Left colon (tissue), 2 donors: ENCODE results near the gene MYEOV. TPM values are rescaled to one million over a fixed set of nuclear protein-coding genes. Genes with fewer than 3 reads are reported as not detected.

Experiments
- ATAC-seq: fragments of 200-7000 bp; cut with Tn5 transposase; one replicate; pipeline ENCODE4 v1.9.1; 2020; ENCODE audit warnings: mild to moderate bottlenecking, moderate library complexity
- DNase-seq, 2 donors: peaks; one replicate each; pipeline ENCODE4 v3.0.0-alpha.2; 2020
- intact Hi-C, 2 donors: fragments of 100-400 bp; cut with DNase I in 1 of 2; cut with micrococcal nuclease in 1 of 2; formaldehyde crosslinking; loops; one replicate each; pipeline versions ENCODE4 v1.11.2 to v1.14.0; 2022; cut with DNase I, micrococcal nuclease
- total RNA-seq, 2 donors: library from RNA; stranded (reverse); fragmentation: NEBNext Ultra II Directional; extraction: Animal tissue kit (Norgen Biotek cat#: 25700); gene quantifications; one replicate each; pipeline ENCODE4 v1.2.1, GENCODE V29; 2021
- donor health status: DM: no; HTN: no; CAD: no.
- donor health status: DM: yes; HTN: yes; CAD: no.

Gene MYEOV
- total RNA-seq, 2 donors from 2014 or later: 3.8 to 8.0 TPM

GRCh38 chr11:69327741-69328191 lies 33.8 kb downstream of the MYEOV start:
- peak in 1 of 2 donors; percentile 9 for DNase-seq
- ATAC-seq: no peak

GRCh38 chr11:69328231-69328630 lies 34.3 kb downstream of the MYEOV start:
- ATAC-seq (no peak), DNase-seq (no peak)
- intact Hi-C loops: no loop called here

More at GRCh38 chr11:69327741-69328191, 33.8 kb downstream of the MYEOV start:
- intact Hi-C loops: no loop called here

- peak; percentile 34 for ATAC-seq
- intact Hi-C loops: no loop called here
- DNase-seq: no peak
Measured at GRCh38 chr11:69329581-69329980, 35.6 kb downstream of the MYEOV start.

- no peak for ATAC-seq
- intact Hi-C loops: no loop called here
Measured at GRCh38 chr11:69330330-69330729, 36.4 kb downstream of the MYEOV start.

GRCh38 chr11:69333149-69333710 lies 39.3 kb downstream of the MYEOV start:
- intact Hi-C loops: no loop called here
- peak in 1 of 2 donors; percentile 4 for DNase-seq
- ATAC-seq: no peak

More at GRCh38 chr11:69330330-69330729, 36.4 kb downstream of the MYEOV start:
- no peak for DNase-seq

- intact Hi-C loops: no loop called here
- ATAC-seq (no peak), DNase-seq (peak in 1 of 2 donors; percentile 7)
Measured at GRCh38 chr11:69333879-69334278, 39.9 kb downstream of the MYEOV start.

- ATAC-seq (no peak), DNase-seq (peak in 1 of 2 donors; percentile 16)
- intact Hi-C loops: no loop called here
Measured at GRCh38 chr11:69335007-69335780, 41.2 kb downstream of the MYEOV start.

- ATAC-seq (no peak), DNase-seq (peak in 1 of 2 donors; percentile 21)
- intact Hi-C loops: no loop called here
Measured at GRCh38 chr11:69335781-69336405, 41.9 kb downstream of the MYEOV start.

GRCh38 chr11:69337211-69337721 lies 43.3 kb downstream of the MYEOV start:
- peak; percentile 92 for ATAC-seq
- intact Hi-C loops: no loop called here
- DNase-seq: peak; percentile 61 to 70

GRCh38 chr11:69339041-69339733 lies 45.2 kb downstream of the MYEOV start:
- ATAC-seq (no peak), DNase-seq (peak in 1 of 2 donors; percentile 10)
- intact Hi-C loops: no loop called here

GRCh38 chr11:69339983-69340565 lies 46.1 kb downstream of the MYEOV start:
- no peak for ATAC-seq
- DNase-seq: peak in 1 of 2 donors; percentile 12
- intact Hi-C loops: no loop called here

GRCh38 chr11:69342588-69343330 lies 48.8 kb downstream of the MYEOV start:
- DNase-seq (peak in 1 of 2 donors; percentile 5), ATAC-seq (no peak)
- intact Hi-C loops: no loop called here

- intact Hi-C loops: no loop called here
- ATAC-seq (no peak), DNase-seq (peak in 1 of 2 donors; percentile 13)
Measured at GRCh38 chr11:69343401-69344321, 49.7 kb downstream of the MYEOV start.

GRCh38 chr11:69344570-69345145 lies 50.7 kb downstream of the MYEOV start:
- peak in 1 of 2 donors; percentile 5 for DNase-seq
- intact Hi-C loops: no loop called here
- ATAC-seq: no peak
